Lung (tissue), 12 donors: ENCODE measurements around the gene TCF20. TPM values are rescaled to one million over a fixed set of nuclear protein-coding genes. Genes with fewer than 3 reads are reported as not detected.

Source experiments
- ATAC-seq: fragments of 200-7000 bp; cut with Tn5 transposase; one replicate; pipeline ENCODE4 v1.9.1; 2020; ENCODE audit warnings: moderate number of reproducible peaks; ENCODE audit not compliant: insufficient read depth, low FRiP score
- DNase-seq, 3 donors: peaks; one replicate each; pipeline ENCODE4 v3.0.0-alpha.2; 2013 to 2017
- H3K27ac ChIP-seq, 2 donors: one replicate each; pipeline ENCODE4 v1.5.1; 2013; ENCODE audit warnings: mild to moderate bottlenecking in 2 of 2, moderate library complexity in 2 of 2, control low read depth in 1 of 2, inconsistent platforms in 1 of 2, low read depth in 1 of 2, low read length in 1 of 2
- H3K27me3 ChIP-seq, 3 donors: one replicate each; pipeline ENCODE4 v1.5.1; 2013; ENCODE audit warnings: low read length in 2 of 3; ENCODE audit not compliant: control insufficient read depth in 3 of 3, insufficient read depth in 3 of 3
- H3K36me3 ChIP-seq, 4 donors: one replicate each; pipeline ENCODE4 v1.5.1; 2013; ENCODE audit warnings: low read length in 4 of 4, mild to moderate bottlenecking in 1 of 4, moderate library complexity in 1 of 4; ENCODE audit not compliant: control insufficient read depth in 4 of 4, insufficient read depth in 4 of 4
- H3K4me1 ChIP-seq, 5 donors: one replicate each; pipeline ENCODE4 v1.5.1; 2013; ENCODE audit warnings: low read length in 5 of 5, mild to moderate bottlenecking in 2 of 5, moderate library complexity in 1 of 5; ENCODE audit not compliant: control insufficient read depth in 5 of 5, insufficient read depth in 5 of 5
- H3K4me3 ChIP-seq: one replicate; pipeline ENCODE4 v1.5.1; 2013; ENCODE audit warnings: mild to moderate bottlenecking, control low read depth, moderate library complexity
- H3K9ac ChIP-seq, 2 donors: one replicate each; pipeline ENCODE4 v1.5.1; 2013; ENCODE audit warnings: low read length in 2 of 2, control low read depth in 1 of 2; ENCODE audit not compliant: insufficient read depth in 1 of 2
- H3K9me3 ChIP-seq, 4 donors: one replicate each; pipeline ENCODE4 v1.5.1; 2013; ENCODE audit warnings: low read length in 3 of 4, mild to moderate bottlenecking in 1 of 4, moderate library complexity in 1 of 4; ENCODE audit not compliant: control insufficient read depth in 4 of 4, insufficient read depth in 3 of 4
- WGBS, 2 donors: extraction: QIAGEN DNeasy Blood & Tissue Kit; methylation state at CpG; one replicate each; pipeline ENCODE4 v1.1.7; 2013; 5-methylcytosine and 5-hydroxymethylcytosine counted together
- polyA plus RNA-seq, 2 donors: library from polyadenylated mRNA; stranded (reverse); fragments of 200-250 nt; gene quantifications; one replicate each; pipeline ENCODE4 v1.2.1, GENCODE V29; 2013
- total RNA-seq, 2 donors: library from RNA; depleted of rRNA in 1 of 2; stranded (reverse); fragments of >200 nt in 1 of 2; gene quantifications; one replicate each; pipeline ENCODE4 v1.2.1, GENCODE V29; 2014 to 2021
- TF ChIP-seq, protein P1 (sequence below): IDR thresholded peaks from 2 replicates; pipeline ENCODE4 v1.5.1; 2012; ENCODE audit warnings: mild to moderate bottlenecking; ENCODE audit errors: control extremely low read depth, extremely low read depth
- donor health status: control.
- donor health status: control.
- donor health status: Bipolar disorder and iron deficiency.
- donor health status: healthy.
- donor health status: DM: yes; HTN: yes; CAD: no.

Gene TCF20
- total and polyA plus RNA-seq, 4 donors: 9.7 to 41.5 (median 22.7) TPM

DNA sequence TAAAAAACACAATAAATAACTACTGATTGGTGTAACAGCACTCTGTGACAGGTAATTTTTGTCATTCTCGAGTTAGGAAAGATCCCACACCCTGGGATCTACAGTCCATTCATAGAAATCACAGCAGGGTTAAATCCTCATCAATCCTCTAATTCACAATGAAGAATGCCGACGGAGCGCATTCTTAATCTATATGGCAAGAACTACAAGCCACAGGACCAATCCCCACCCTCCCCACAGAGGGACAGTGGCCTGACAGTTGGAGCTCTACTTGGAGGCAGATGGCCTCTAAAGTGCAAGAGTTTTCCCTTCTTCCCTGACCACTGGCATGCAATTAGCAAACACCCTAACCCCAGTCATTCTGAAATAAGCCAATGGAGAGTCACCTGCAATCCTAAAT is 34.2 kb downstream of the TCF20 start:
- TF ChIP-seq, protein P1, sequence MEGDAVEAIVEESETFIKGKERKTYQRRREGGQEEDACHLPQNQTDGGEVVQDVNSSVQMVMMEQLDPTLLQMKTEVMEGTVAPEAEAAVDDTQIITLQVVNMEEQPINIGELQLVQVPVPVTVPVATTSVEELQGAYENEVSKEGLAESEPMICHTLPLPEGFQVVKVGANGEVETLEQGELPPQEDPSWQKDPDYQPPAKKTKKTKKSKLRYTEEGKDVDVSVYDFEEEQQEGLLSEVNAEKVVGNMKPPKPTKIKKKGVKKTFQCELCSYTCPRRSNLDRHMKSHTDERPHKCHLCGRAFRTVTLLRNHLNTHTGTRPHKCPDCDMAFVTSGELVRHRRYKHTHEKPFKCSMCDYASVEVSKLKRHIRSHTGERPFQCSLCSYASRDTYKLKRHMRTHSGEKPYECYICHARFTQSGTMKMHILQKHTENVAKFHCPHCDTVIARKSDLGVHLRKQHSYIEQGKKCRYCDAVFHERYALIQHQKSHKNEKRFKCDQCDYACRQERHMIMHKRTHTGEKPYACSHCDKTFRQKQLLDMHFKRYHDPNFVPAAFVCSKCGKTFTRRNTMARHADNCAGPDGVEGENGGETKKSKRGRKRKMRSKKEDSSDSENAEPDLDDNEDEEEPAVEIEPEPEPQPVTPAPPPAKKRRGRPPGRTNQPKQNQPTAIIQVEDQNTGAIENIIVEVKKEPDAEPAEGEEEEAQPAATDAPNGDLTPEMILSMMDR: no peak

DNA sequence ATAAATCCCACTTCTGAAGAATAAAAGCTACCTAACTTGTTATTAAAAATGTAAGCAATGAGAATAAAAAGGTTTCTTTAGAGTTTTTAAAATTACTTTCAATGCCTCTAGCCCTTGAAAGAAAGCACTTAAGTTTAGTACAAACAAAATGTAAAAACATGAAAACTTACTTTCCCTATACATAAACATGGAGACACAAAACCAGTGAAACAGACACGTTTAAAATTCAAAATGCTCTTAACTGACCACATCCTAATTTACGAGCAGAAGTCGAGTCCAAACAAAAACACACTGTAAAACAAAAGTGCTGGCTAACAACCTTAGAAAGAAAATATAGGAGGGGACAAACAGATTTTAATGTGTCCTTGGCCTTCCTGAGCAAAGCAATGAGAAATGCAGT is 36.6 kb downstream of the TCF20 start:
- H3K27me3 ChIP-seq: no peaks in the 10 kb centered on the region
- peaks cover 0 to 10% (median 8%) of the 10 kb centered on the region in 5 donors for H3K4me1 ChIP-seq
- H3K9me3 ChIP-seq: peaks cover 0 to 4% (median 0%) of the 10 kb centered on the region in 4 donors
- no peak for ATAC-seq
- H3K4me3 ChIP-seq: no peak overlapping the region
- 43 to 54% methylated on average over 3 of the region's 3 CpGs for WGBS, 2 donors
- DNase-seq: no peak
- H3K9ac ChIP-seq: no peak overlapping the region
- TF ChIP-seq, protein P1: no peak
- H3K27ac ChIP-seq: no peak overlapping the region
- H3K36me3 ChIP-seq: no peaks in the 10 kb centered on the region

More for the DNA sequence above, 34.2 kb downstream of the TCF20 start:
- no peaks in the 10 kb centered on the region for H3K36me3 ChIP-seq
- ATAC-seq (no peak), DNase-seq (no peak)
- H3K4me3 ChIP-seq: no peak overlapping the region
- no peak overlapping the region for H3K27ac ChIP-seq
- no peaks in the 10 kb centered on the region for H3K27me3 ChIP-seq
- peaks cover 0 to 4% (median 0%) of the 10 kb centered on the region in 4 donors for H3K9me3 ChIP-seq
- H3K4me1 ChIP-seq: peaks cover 0 to 3% (median 0%) of the 10 kb centered on the region in 5 donors
- H3K9ac ChIP-seq: no peak overlapping the region
- 96% methylated on average over 4 of the region's 4 CpGs for whole genome bisulfite sequencing, 2 donors

DNA sequence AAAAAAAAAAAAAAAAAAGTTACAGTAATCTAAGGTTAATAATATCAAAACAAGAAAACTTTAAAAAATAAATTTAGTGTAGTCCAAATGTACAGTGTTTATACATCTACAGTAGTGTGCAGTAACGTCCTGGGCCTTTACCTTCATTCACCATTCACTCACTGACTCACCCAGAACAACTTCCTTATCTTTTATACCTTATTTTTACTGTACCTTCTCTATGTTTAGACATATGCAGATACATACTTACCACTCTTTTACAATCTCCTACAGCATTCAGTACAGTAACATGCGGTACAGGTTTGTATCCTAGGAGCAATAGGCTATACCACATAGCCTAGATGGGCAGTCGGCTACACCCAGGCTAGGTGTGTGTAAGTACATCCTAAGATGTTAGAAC is 38.5 kb downstream of the TCF20 start:
- H3K27ac ChIP-seq: no peak overlapping the region
- H3K4me3 ChIP-seq: no peak overlapping the region
- DNase-seq (no peak), ATAC-seq (no peak)
- no peaks in the 10 kb centered on the region for H3K9me3 ChIP-seq
- TF ChIP-seq, protein P1: no peak
- no peaks in the 10 kb centered on the region for H3K27me3 ChIP-seq
- no peaks in the 10 kb centered on the region for H3K36me3 ChIP-seq
- 92 to 95% methylated on average over 3 of the region's 3 CpGs for WGBS, 2 donors
- peaks cover 3 to 15% (median 11%) of the 10 kb centered on the region in 5 donors for H3K4me1 ChIP-seq
- H3K9ac ChIP-seq: no peak overlapping the region
